DOHH2 (cell line): ENCODE results near the gene C5orf15.

Experiments
- H3F3A ChIP-seq: fragments of 200-600 bp; sonication (generic), shearing (Covaris generic); 2 replicates; pipeline ENCODE4 v1.6.0; 2016; ENCODE audit warnings: antibody characterized with exemption, mild to moderate bottlenecking; ENCODE audit not compliant: control insufficient read depth, insufficient read depth
- H3K27ac ChIP-seq: fragments of 200-600 bp; sonication (generic); 2 replicates; pipeline ENCODE4 v1.5.1; 2014; ENCODE audit warnings: low read depth, mild to moderate bottlenecking, low read length, moderate library complexity
- H3K27me3 ChIP-seq: fragments of 200-600 bp; sonication (generic); 2 replicates; pipeline ENCODE4 v1.6.1; 2014; ENCODE audit warnings: mild to moderate bottlenecking, low read length, mixed read lengths; ENCODE audit not compliant: control insufficient read depth
- H3K36me3 ChIP-seq: fragments of 200-600 bp; sonication (generic); 2 replicates; pipeline ENCODE4 v1.6.1; 2014; ENCODE audit warnings: mild to moderate bottlenecking, low read length, moderate library complexity, mixed read lengths; ENCODE audit not compliant: control insufficient read depth
- H3K4me1 ChIP-seq: fragments of 200-600 bp; sonication (generic); 2 replicates; pipeline ENCODE4 v1.6.1; 2014; ENCODE audit warnings: mild to moderate bottlenecking, low read length, mixed read lengths; ENCODE audit not compliant: control insufficient read depth
- H3K4me2 ChIP-seq: fragments of 200-600 bp; sonication (generic); 2 replicates; pipeline ENCODE4 v1.6.0; 2014; ENCODE audit warnings: mild to moderate bottlenecking, low read length, moderate library complexity
- H3K4me3 ChIP-seq: fragments of 200-600 bp; sonication (generic); 2 replicates; pipeline ENCODE4 v1.5.1; 2014; ENCODE audit warnings: mild to moderate bottlenecking, low read length, mixed read lengths
- H3K79me2 ChIP-seq: fragments of 200-600 bp; sonication (generic); 2 replicates; pipeline ENCODE4 v1.6.1; 2014; ENCODE audit warnings: mild to moderate bottlenecking, low read length, mixed read lengths; ENCODE audit not compliant: control insufficient read depth
- H3K9me2 ChIP-seq: fragments of 200-600 bp; sonication (generic); replicated peaks from 2 replicates; pipeline ENCODE4 v1.6.1; 2014; ENCODE audit warnings: mild to moderate bottlenecking, low read length, mixed read lengths; ENCODE audit not compliant: control insufficient read depth
- H3K9me3 ChIP-seq: fragments of 200-600 bp; sonication (generic); 2 replicates; pipeline ENCODE4 v1.6.1; 2014; ENCODE audit warnings: antibody characterized with exemption, low read length, mixed read lengths; ENCODE audit not compliant: control insufficient read depth, insufficient read depth
- H4K20me1 ChIP-seq: fragments of 200-600 bp; sonication (generic); 2 replicates; pipeline ENCODE4 v1.6.0; 2014; ENCODE audit warnings: low read depth, mild to moderate bottlenecking, antibody characterized with exemption, low read length, moderate library complexity; ENCODE audit not compliant: control insufficient read depth, insufficient read depth
- EZH2phosphoT487 ChIP-seq: fragments of 200-600 bp; sonication (generic); IDR thresholded peaks from 2 replicates; pipeline ENCODE4 v1.6.1; 2017; ENCODE audit warnings: borderline replicate concordance, mild to moderate bottlenecking, antibody characterized with exemption, low read length, moderate library complexity, mixed read lengths
- TF ChIP-seq, protein P1 (sequence below): fragments of 200-600 bp; sonication (generic); IDR thresholded peaks from one replicate; pipeline ENCODE4 v1.5.1; 2014; ENCODE audit warnings: antibody characterized with exemption, mild to moderate bottlenecking, low read depth, low read length; ENCODE audit not compliant: poor library complexity, severe bottlenecking

C5orf15 gene

DNA sequence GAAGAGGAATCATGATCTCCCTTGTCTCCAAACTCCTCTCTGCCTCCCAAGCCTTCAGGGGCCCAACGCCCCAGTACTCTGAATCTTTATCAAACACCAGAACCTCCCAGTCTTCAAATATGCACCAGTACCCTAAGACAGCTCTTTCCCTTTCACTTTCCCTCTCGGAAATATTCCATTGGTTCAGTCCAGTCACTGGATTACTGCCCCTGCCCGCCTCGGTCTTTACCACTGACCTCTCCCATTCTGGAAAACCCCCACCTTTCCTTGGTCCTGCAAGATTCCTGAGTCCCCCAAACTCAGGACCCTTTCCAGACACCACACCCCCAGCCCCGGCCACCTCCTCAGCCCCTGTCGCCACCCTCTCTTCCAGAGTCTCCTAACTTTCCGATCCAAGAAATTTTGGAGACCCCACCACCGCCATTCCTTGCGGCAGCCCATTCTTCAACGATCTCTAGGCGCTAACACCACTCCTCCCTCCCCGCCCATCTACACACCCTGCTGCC is 674 bp downstream of the C5orf15 start:
- Histone ChIP-seq H3K4me3 (peak overlapping the region; percentile 90), H3K9me2 (no peaks in the 10 kb centered on the region), H3K27me3 (no peaks in the 10 kb centered on the region), H3K27ac (peak overlapping the region; percentile 43), H4K20me1 (no peaks in the 10 kb centered on the region), H3K9me3 (peaks cover 3% of the 10 kb centered on the region; the same call in 1 of the 2 replicates), H3K79me2 (peaks cover 62% of the 10 kb centered on the region), H3F3A (peaks cover 20% of the 10 kb centered on the region), H3K4me2 (peak overlapping the region; percentile 72), H3K36me3 (peaks cover 43% of the 10 kb centered on the region), H3K4me1 (peaks cover 23% of the 10 kb centered on the region)
- TF ChIP-seq, protein P1, sequence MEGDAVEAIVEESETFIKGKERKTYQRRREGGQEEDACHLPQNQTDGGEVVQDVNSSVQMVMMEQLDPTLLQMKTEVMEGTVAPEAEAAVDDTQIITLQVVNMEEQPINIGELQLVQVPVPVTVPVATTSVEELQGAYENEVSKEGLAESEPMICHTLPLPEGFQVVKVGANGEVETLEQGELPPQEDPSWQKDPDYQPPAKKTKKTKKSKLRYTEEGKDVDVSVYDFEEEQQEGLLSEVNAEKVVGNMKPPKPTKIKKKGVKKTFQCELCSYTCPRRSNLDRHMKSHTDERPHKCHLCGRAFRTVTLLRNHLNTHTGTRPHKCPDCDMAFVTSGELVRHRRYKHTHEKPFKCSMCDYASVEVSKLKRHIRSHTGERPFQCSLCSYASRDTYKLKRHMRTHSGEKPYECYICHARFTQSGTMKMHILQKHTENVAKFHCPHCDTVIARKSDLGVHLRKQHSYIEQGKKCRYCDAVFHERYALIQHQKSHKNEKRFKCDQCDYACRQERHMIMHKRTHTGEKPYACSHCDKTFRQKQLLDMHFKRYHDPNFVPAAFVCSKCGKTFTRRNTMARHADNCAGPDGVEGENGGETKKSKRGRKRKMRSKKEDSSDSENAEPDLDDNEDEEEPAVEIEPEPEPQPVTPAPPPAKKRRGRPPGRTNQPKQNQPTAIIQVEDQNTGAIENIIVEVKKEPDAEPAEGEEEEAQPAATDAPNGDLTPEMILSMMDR: no peak
- no peak for TF ChIP-seq EZH2phosphoT487

DNA sequence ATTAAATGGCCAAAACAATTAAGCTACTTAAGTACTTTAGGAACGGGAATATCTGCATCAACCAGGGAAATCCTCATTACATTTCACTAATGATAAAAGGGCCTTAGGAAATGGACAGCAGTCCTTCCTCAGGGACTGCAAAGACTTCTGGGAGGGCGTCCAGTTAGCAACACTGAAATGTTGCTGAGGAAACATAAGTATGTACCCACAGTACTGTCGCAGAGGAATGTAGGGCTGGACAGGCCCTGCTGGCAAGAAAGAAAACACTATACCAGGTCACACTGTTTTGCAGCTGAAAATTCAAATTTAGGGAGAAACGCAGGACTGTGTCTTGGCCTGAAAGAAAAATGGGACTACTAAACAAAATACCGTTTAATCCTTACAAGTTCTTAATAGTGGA is 1.3 kb downstream of the C5orf15 start:
- Histone ChIP-seq H3K4me1 (peaks cover 23% of the 10 kb centered on the region), H3K9me3 (peaks cover 3% of the 10 kb centered on the region; the same call in 1 of the 2 replicates), H3K79me2 (peaks cover 68% of the 10 kb centered on the region), H3K27ac (no peak overlapping the region), H3K9me2 (no peaks in the 10 kb centered on the region), H3K36me3 (peaks cover 43% of the 10 kb centered on the region), H3K4me3 (peak overlapping the region; percentile 90), H3K27me3 (no peaks in the 10 kb centered on the region), H3K4me2 (peak overlapping the region; percentile 72), H3F3A (peaks cover 19% of the 10 kb centered on the region), H4K20me1 (no peaks in the 10 kb centered on the region)
- TF ChIP-seq, protein P1: no peak
- no peak for TF ChIP-seq EZH2phosphoT487

DNA sequence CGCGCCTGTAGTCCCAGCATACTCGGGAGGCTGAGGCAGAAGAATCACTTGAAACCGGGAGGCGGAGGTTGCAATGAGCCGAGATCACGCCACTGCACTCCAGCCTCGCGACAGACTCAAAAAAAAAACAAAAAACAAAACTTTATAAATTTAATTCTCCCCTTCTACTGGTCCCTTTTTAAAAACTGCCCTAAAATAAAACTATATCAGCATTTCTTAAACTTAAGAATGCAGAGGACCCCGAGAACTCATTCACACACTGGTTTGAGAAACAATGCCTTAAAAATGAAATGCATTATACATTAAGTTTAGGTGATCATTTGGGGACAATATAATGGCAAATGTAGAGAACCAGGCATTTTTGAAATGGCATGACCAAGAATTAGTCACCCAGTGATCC is 2.3 kb downstream of the C5orf15 start:
- peaks cover 37% of the 10 kb centered on the region for H3K36me3 ChIP-seq
- H3K4me3 ChIP-seq: no peak overlapping the region
- H3K27me3 ChIP-seq: no peaks in the 10 kb centered on the region
- no peaks in the 10 kb centered on the region for H3K9me2 ChIP-seq
- H3K79me2 ChIP-seq: peaks cover 75% of the 10 kb centered on the region
- H3K4me1 ChIP-seq: peaks cover 23% of the 10 kb centered on the region
- H3K4me2 ChIP-seq: no peak overlapping the region
- H3K27ac ChIP-seq: no peak overlapping the region
- H3F3A ChIP-seq: peaks cover 14% of the 10 kb centered on the region
- H4K20me1 ChIP-seq: no peaks in the 10 kb centered on the region
- H3K9me3 ChIP-seq: peaks cover 3% of the 10 kb centered on the region; the same call in 1 of the 2 replicates
- TF ChIP-seq EZH2phosphoT487: no peak
- TF ChIP-seq, protein P1: no peak
